HAP-1 (cell line): ENCODE data around the gene WDFY2.

Experiments
- DNase-seq, 2 experiments: peaks; one replicate each; pipeline ENCODE4 v3.0.0-alpha.2; 2016 to 2020; ENCODE audit warnings: low spot score in 2 of 2
- H3K27me3 ChIP-seq: fragments of 250-450 bp; sonication (Bioruptor Pico); 2 replicates; pipeline ENCODE4 v1.5.1; 2020; ENCODE audit warnings: low read depth, mild to moderate bottlenecking, moderate library complexity
- H3K36me3 ChIP-seq: fragments of 250-450 bp; sonication (Bioruptor Pico); replicated peaks from 2 replicates; pipeline ENCODE4 v1.5.1; 2020; ENCODE audit warnings: mild to moderate bottlenecking
- H3K4me1 ChIP-seq: fragments of 250-450 bp; sonication (Bioruptor Pico); 2 replicates; pipeline ENCODE4 v1.5.1; 2020; ENCODE audit warnings: mild to moderate bottlenecking
- H3K4me3 ChIP-seq: fragments of 250-450 bp; sonication (Bioruptor Pico); 2 replicates; pipeline ENCODE4 v1.5.1; 2020; ENCODE audit warnings: mild to moderate bottlenecking, moderate library complexity
- H3K9me3 ChIP-seq: fragments of 250-450 bp; sonication (Bioruptor Pico); 2 replicates; pipeline ENCODE4 v1.5.1; 2020; ENCODE audit warnings: mild to moderate bottlenecking, moderate library complexity
- in situ Hi-C: fragments of 300-500 bp; cut with MboI; formaldehyde crosslinking; loops from 3 replicates; pipeline ENCODE4 v1.14.3; 2020; ENCODE audit warnings: low sequenced_read_pairs, inconsistent platforms, mixed read lengths

WDFY2 gene

DNA sequence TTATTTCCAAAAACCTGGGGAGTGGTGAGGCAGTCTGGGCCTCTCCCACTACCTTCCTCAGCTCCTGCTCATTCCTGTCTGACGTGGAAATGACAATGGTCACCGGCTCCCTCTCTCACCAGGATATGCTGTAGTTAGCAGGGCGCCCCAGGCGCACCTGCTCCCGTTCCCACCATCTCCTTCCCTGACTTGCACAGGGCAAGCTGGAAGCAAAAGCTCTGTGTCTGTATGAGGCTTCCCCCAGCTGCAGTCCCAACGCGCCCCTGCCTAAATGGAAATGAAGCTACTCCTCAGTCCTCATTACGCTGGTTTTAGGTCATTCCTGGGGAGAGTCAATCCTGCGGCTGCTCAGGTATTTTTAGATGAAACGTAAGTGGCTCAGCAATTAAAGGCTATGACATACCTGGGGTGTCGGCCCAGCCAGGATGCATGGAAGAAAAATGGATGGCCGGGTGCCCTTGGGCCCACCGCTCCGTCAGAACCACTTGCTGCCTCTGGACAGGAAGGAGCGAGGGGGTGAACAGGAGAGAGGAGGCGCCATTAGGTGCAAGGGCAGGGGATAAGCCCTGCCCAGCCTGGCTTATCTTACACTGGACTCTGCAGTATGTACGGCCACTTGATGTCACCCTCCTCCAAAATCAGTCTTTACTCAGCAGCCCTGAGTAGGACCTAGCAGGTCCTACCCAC is 187.3 kb downstream of the WDFY2 start:
- no peak for DNase-seq
- no peaks in the 10 kb centered on the region for H3K36me3 ChIP-seq
- in situ Hi-C loops = no loop called here
- no peaks in the 10 kb centered on the region for H3K27me3 ChIP-seq
- no peaks in the 10 kb centered on the region for H3K4me1 ChIP-seq
- no peak overlapping the region for H3K4me3 ChIP-seq
- H3K9me3 ChIP-seq = no peaks in the 10 kb centered on the region

DNA sequence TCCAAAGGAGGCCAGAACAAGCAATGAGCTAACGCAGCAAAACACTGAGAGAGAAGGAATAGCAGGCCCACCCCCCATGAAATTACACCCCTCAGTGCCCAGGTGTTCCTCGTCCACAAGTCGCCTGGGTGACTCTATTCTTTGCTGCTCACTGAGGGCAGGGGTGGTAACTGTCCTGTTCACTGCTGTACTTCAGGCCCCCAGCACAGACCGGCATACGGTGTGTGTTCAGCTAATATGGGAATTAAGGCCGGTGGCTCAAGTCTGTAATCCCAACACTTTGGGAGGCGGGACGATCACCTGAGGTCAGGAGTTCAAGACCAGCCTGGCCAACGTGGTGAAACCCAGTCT is 187.8 kb downstream of the WDFY2 start:
- no peaks in the 10 kb centered on the region for H3K4me1 ChIP-seq
- in situ Hi-C loops = no loop called here
- no peaks in the 10 kb centered on the region for H3K36me3 ChIP-seq
- H3K4me3 ChIP-seq = no peak overlapping the region
- no peaks in the 10 kb centered on the region for H3K9me3 ChIP-seq
- DNase-seq = no peak
- H3K27me3 ChIP-seq = no peaks in the 10 kb centered on the region

DNA sequence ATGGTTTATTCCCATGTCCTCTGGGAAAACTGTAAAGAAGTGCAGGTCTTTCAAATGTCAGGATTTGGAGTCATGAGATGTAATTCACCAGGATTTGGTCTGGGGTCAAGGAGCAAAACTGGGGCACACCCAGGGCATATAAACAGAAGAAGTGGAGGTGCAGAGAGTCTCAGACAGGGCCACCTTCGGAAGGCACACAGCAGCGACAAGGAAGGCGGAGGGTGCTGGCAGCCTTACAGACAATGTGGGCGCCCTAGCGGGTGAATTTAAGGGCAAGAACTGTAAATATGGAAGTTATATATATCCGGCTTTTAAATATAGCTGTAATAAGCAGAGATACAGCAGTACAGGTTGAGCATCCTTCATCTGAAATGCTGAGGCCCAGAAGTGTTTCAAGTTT is 188.5 kb downstream of the WDFY2 start:
- H3K9me3 ChIP-seq = no peaks in the 10 kb centered on the region
- no peak for DNase-seq
- H3K4me1 ChIP-seq = no peaks in the 10 kb centered on the region
- in situ Hi-C loops = no loop called here
- no peaks in the 10 kb centered on the region for H3K36me3 ChIP-seq
- H3K27me3 ChIP-seq = peaks cover 4% of the 10 kb centered on the region; the same call in 1 of the 2 replicates
- no peak overlapping the region for H3K4me3 ChIP-seq

DNA sequence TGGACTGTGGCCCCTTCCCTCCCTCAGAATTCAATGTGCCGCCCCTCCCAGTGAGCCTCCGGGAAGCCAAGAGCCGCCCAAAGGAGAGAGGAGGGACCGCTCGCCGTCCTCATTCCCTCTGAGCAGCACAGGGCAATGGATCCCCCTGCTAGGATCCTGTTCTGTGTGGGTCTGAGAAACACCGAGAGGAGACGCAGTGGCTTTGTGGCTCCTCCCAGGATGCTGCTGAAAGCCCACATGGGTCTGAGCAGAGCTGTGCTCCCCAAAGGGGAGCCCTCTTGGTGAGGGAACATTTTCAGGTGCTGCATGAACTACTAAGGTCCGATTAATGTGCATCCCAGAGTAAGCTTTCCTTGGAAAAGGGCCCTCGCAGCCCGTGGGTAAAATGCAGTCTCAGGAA is 189.3 kb downstream of the WDFY2 start:
- Histone ChIP-seq H3K4me1 (no peaks in the 10 kb centered on the region), H3K9me3 (no peaks in the 10 kb centered on the region), H3K36me3 (no peaks in the 10 kb centered on the region), H3K27me3 (peaks cover 4% of the 10 kb centered on the region; the same call in 1 of the 2 replicates), H3K4me3 (no peak overlapping the region)
- no peak for DNase-seq
- in situ Hi-C loops = no loop called here

DNA sequence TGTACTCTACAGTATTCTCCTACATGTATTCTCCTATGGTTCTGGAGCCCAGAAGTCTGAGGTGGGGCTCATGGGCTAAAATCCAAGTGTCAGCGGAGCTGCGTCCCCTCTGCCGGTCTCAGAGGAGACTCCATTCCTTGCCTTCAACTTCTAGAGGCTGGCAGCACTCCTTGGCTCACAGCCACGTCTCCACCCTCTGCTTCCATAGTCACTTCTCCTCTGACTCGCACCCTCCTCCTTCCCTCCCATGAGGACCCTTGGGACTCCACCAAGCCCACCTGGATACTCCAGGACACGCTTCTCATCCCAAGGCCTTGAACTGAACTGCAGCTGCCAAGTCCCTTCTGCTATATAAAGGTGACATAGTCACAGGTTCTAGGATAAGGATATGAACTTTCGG is 191.9 kb downstream of the WDFY2 start:
- no peaks in the 10 kb centered on the region for H3K36me3 ChIP-seq
- no peak overlapping the region for H3K4me3 ChIP-seq
- H3K4me1 ChIP-seq = no peaks in the 10 kb centered on the region
- no peaks in the 10 kb centered on the region for H3K9me3 ChIP-seq
- peaks cover 4% of the 10 kb centered on the region; the same call in 1 of the 2 replicates for H3K27me3 ChIP-seq
- in situ Hi-C loops = no loop called here
- no peak for DNase-seq

DNA sequence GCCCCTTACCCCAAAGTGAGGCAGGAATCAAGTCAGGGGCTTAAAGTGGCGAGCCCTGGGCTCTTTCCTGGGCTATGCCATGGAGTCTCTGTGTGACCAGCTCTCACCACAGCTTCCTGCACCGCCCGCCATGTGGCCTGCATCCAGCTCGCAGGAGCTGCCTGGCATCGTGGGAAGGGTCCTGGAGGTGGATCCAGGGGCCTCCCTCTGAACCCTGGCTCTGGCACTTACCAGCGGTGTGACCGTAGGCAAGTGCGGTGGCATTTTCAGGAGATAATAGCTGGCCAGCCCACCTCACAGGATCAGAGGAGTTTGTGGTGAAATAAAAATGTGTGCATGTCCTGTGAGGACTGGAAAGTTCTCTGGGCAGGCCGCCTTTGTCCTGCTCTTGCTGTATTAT is 193.7 kb downstream of the WDFY2 start:
- in situ Hi-C loops = no loop called here
- DNase-seq = no peak
- no peaks in the 10 kb centered on the region for H3K36me3 ChIP-seq

DNA sequence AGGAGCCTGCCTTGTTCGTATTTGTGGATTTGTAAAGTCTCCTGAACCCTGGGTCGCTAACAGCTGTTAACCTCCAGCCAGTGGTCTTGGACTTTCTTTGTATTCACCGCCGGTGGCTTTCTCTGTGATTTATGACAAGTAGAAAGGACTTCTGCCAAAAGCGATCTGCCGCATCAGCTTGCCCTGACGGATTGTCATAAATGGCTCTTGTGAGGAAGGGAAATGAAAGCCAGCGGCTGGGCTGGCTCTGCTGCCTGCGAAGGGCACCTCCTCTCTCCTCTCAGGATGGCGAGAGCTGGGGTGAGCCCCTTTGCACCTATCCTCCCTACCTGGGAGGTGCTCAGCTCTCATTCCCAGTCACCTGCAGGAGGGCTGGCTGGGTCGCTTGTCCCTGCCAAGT is 194.1 kb downstream of the WDFY2 start:
- H3K36me3 ChIP-seq = no peaks in the 10 kb centered on the region
- in situ Hi-C loops = no loop called here
- no peaks in the 10 kb centered on the region for H3K9me3 ChIP-seq
- no peak for DNase-seq
- no peaks in the 10 kb centered on the region for H3K4me1 ChIP-seq
- no peak overlapping the region for H3K4me3 ChIP-seq
- H3K27me3 ChIP-seq = peaks cover 4% of the 10 kb centered on the region; the same call in 1 of the 2 replicates

More for the DNA sequence above, 193.7 kb downstream of the WDFY2 start:
- no peaks in the 10 kb centered on the region for H3K4me1 ChIP-seq
- H3K9me3 ChIP-seq = no peaks in the 10 kb centered on the region
- no peak overlapping the region for H3K4me3 ChIP-seq
- peaks cover 4% of the 10 kb centered on the region; the same call in 1 of the 2 replicates for H3K27me3 ChIP-seq

DNA sequence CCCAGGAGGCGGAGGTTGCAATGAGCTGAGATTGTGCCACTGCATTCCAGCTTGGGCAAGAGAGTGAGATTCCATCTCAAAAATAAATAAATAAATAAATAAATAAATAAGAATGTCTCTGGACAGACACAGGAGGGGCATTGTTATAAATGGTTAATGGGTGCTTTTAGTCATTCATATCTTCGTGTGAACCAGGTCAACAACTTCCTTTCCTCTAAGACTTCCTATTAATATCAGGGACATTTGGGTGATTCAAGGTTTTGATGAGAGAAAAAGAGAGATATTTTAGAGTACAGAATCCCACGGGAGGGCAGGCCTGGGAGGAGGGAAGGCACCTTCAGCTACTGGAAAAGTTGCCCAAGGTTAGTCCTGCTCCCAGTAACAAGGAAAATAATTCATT is 195.8 kb downstream of the WDFY2 start:
- H3K4me1 ChIP-seq = no peaks in the 10 kb centered on the region
- peaks cover 4% of the 10 kb centered on the region; the same call in 1 of the 2 replicates for H3K27me3 ChIP-seq
- no peak overlapping the region for H3K4me3 ChIP-seq
- DNase-seq = no peak
- no peaks in the 10 kb centered on the region for H3K9me3 ChIP-seq
- H3K36me3 ChIP-seq = no peaks in the 10 kb centered on the region
- in situ Hi-C loops = no loop called here

DNA sequence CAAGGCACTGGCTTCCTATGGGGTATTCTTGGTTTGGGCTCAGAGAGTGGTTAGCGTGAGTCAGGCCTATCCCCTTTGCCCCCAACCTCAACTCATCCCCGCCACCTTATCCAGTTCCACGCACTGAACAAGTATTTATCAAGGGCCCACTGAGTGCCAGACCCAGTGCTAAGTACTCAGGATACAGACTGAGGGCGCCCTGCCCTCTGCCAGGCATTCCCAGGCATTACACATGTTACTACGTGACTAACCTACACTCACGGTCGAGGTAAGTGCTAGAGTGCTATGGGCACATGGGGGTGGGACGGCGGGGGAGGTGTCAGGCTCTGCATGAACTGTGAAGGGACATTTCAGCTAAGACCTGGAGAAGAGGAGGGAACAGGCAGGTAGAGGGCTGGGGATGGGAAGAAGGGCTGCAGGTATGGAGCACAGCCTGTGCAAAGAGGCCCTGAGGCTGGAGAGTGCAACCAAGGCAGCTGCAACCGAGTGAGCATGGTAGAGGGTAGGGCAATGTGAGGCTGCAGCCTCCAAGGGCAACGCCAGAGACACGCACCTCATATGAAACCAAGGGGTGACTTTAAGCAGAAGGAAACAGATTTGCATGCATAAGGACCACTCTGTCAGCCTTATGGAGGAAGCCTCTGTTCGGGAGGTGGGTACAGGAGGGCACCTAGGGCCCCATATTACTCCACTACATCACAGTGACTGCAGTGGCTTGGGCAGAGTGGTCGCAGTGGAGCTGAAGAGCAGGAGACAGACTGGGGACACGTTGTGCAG is 197.2 kb downstream of the WDFY2 start:
- no peaks in the 10 kb centered on the region for H3K36me3 ChIP-seq
- in situ Hi-C loops = no loop called here
- H3K4me1 ChIP-seq = peaks cover 7% of the 10 kb centered on the region
- no peak for DNase-seq
- H3K9me3 ChIP-seq = no peaks in the 10 kb centered on the region
- no peak overlapping the region for H3K4me3 ChIP-seq
- H3K27me3 ChIP-seq = peaks cover 4% of the 10 kb centered on the region; the same call in 1 of the 2 replicates

DNA sequence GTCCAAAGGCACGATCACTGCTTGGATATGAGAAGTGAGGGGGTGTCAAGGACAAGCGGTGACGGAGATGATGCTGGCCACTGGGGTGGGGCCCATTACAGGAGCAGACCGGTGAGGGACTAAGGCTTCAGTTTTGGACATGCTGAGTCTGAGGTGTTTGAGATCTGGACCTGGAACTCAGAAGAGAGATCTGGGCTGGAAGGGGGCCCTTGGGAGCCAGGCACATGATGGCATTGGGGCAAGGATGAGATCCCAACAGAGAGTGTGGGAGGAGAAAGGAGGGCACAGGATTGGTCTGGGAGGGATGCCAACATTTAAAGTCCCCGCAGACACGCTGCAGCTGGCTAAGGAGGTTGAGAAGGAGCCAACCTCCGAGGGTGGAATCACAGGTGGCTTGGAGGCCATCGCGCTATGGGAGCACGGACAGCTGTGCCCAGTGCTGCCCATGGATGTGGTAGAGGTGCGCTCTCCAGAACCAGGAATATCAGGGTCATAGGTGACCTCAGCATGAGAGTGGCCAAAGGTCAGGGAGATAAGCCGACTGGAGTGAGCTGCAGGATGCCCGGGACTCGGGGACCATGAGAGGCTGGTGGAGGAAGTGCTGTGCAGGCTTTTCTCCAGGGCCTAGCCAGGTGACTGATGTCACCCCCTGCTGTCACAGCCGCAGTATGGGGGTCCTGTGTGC is 197.9 kb downstream of the WDFY2 start:
- H3K27me3 ChIP-seq = peaks cover 4% of the 10 kb centered on the region; the same call in 1 of the 2 replicates
- no peaks in the 10 kb centered on the region for H3K9me3 ChIP-seq
- DNase-seq = no peak
- H3K4me1 ChIP-seq = peaks cover 11% of the 10 kb centered on the region
- no peaks in the 10 kb centered on the region for H3K36me3 ChIP-seq
- in situ Hi-C loops = no loop called here
- H3K4me3 ChIP-seq = no peak overlapping the region

DNA sequence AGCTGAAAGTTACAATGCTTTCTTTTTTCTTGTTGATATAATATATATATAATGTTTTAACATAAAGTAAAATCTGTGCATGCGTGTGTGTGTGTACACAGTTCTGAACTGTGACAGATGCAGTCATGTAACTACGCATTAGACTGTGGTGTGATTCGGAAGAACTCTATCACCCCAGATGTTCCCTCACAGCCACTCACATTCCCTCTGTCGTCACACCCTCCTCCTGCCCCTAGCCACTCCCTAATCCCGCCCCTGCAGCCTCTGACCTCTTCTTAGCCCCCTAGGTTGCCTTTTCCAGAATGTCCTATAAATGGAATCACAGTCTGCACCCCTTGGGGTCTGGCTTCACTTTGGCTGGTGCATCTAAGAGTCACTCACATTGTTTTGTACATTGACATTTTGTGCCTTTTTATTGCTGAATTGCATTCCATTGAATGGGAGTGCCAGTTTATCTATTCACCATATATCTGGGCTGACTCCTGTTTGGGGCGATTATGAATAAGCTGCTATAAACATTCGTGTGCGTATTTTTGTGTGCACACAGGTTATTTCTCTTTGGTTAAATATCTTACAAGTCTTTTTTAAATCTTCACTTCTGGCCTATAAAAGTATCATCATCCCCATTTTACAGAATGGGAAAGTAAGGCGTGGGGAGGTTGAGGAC is 199.3 kb downstream of the WDFY2 start:
- Histone ChIP-seq H3K36me3 (no peaks in the 10 kb centered on the region), H3K4me3 (no peak overlapping the region), H3K27me3 (no peaks in the 10 kb centered on the region), H3K4me1 (peaks cover 11% of the 10 kb centered on the region), H3K9me3 (no peaks in the 10 kb centered on the region)
- DNase-seq = peak in 1 of 2 experiments; percentile 27
- in situ Hi-C loops = no loop called here

DNA sequence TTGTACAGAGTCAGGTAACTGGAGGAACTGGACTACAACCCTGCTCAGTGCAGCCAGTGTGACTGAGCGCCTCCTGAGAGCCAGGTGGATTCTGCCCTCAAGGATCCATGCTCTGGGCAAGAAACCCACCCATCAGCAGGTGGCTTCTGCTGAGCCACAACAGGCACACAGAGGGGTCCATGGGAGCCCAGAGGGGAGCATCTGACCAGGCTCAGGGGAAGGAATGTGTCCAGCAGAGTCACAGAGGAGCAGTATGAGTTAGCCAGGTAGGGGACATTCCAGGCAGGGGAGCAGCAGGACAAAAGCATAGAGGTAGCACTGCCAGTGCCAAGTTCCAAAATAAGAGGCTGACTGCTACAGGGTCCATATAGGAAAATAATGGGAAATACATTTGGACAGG is 199.8 kb downstream of the WDFY2 start:
- peaks cover 11% of the 10 kb centered on the region for H3K4me1 ChIP-seq
- DNase-seq = no peak
- H3K4me3 ChIP-seq = no peak overlapping the region
- in situ Hi-C loops = no loop called here
- no peaks in the 10 kb centered on the region for H3K36me3 ChIP-seq
- H3K27me3 ChIP-seq = no peaks in the 10 kb centered on the region
- H3K9me3 ChIP-seq = no peaks in the 10 kb centered on the region

DNA sequence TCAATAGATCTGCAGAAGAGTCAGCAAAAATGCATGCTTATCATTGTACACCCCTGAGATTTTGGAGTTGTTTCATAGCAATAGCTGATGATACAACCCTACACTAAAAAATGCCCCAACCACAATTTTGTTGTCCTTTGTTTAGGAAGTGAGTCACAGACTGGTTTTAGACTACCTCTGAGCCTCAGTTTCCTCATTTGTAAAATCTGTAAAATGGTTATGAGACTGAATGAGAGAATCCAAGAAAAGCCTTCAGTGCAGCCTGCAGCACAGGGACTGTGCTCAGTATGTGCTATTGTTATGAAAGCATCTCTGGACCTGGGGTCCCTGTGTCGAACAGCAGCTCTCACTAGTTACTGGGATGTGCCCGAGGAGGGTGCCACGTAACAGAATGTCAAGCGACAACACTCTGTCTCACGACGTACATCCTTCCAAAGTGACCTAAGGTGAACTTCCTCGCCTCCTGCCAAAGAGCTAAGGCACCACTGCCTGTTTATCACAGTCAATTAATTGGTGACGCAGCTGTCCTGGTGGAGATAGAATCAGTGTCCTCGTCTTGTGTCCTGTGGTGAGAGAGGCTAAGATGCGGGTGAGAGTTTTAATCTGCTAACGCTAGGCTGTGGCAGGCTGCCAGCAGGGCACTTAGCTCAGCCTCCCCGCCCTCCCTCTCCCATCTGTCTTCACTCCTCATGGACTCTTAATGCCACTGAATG is 201.6 kb downstream of the WDFY2 start:
- Histone ChIP-seq H3K27me3 (no peaks in the 10 kb centered on the region), H3K4me3 (no peak overlapping the region), H3K4me1 (peaks cover 11% of the 10 kb centered on the region), H3K9me3 (no peaks in the 10 kb centered on the region), H3K36me3 (no peaks in the 10 kb centered on the region)
- DNase-seq = peak; percentile 75 to 85
- in situ Hi-C loops = no loop called here
